Stimulated activated CD4-positive, alpha-beta T cell treated with anti-CD3 and anti-CD28 coated beads, Interleukin-1b, Interleukin-23, amount 100 ng/mL, for 48 hours (primary cell): ENCODE data around the gene RASA2.
"Not testable (repeated sequence)": the region's sequence is repeated elsewhere in the genome, so short reads cannot be mapped to it uniquely, and the experiment has no call there.

Experiments
- DNase-seq: peaks from one replicate; pipeline ENCODE4 v3.0.0-alpha.2; 2020

The RASA2 gene

DNA sequence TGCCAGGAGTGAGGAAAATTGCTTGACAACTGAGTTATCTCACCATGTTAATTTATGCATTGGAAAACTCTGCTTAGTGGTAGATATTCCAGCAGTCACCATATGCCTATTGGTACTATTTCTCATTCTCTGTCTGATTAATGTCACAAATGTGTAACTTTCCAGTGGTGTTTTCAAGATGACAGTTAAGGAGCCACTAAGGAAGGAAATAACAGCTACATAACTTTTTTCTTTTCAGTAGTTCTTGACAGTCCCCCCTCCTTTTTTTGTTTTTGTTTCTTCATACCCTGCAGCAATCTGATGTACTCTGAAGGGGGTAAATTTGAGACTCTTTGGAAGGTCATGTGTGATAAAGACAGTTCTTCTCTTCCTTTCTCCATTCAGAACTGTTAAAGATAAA is 13.1 kb downstream of the RASA2 start:
- DNase-seq = no peak

- DNase-seq = no peak
Observed at GRCh38 chr3:141500397-141500796, 13.6 kb downstream of the RASA2 start.

GRCh38 chr3:141505166-141505565 is 18.3 kb downstream of the RASA2 start:
- DNase-seq = no peak

- no peak for DNase-seq
Observed at GRCh38 chr3:141506071-141506470, 19.2 kb downstream of the RASA2 start.

- DNase-seq = no peak
Observed at GRCh38 chr3:141507392-141508066, 20.7 kb downstream of the RASA2 start.

DNA sequence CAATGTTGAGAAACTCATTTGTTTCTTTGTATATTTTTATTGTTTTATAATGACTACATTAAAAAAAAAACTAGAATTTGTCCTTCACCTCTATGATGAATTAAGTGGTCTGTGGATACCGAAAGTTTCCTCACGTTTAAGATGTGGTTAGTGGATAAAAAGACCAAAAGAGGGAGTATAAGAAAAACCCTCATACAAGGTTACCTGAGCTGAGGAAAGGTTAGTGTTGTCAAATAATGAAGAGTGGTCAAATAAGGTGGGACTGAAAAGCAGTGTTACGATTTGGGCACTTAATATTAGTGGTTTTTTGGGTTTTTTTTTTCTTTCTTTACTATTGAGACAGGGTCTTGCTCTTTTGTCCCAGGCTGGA is 21.2 kb downstream of the RASA2 start:
- DNase-seq = no peak

- DNase-seq = no peak
Observed at GRCh38 chr3:141511361-141511760, 24.5 kb downstream of the RASA2 start.

- DNase-seq = no peak
Observed at GRCh38 chr3:141514382-141514781, 27.6 kb downstream of the RASA2 start.

- DNase-seq = no peak
Observed at GRCh38 chr3:141519587-141519986, 32.8 kb downstream of the RASA2 start.

GRCh38 chr3:141521781-141522180 is 35.0 kb downstream of the RASA2 start:
- DNase-seq = no peak

DNA sequence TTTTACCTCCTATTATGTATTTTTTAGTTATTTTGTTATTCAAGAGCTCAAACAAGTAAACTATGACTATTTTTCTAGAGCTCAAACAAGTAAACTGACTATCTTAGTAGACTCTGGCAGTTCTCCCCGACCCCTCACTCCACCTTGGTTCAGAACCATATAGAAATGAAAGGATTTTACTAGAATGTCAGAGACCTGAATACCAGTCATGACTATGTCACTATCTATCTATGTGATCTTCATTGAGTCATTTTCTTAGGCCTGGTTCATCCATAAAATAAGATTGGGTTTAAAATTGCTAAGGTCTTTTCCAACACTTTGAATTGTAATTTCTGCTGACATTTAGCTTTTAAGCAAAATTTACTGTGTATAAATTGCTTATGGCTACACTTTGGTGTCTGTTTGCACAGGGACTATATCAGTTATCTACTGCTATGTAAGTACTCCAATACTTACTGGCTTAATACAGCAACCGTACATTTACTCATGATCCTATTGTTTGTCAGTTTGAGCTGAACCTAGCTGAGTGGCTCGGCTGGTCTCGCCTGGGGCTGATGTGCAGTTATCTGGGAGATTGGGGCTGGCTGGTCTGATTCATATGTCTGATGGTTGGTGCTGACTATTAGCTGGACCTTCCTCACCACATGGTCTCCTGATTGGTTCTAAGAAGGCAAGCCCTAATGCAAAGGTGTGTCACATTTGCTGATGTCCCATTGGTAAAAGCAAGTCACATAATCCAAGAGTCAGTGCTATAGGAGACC is 37.0 kb downstream of the RASA2 start:
- DNase-seq = no peak

DNA sequence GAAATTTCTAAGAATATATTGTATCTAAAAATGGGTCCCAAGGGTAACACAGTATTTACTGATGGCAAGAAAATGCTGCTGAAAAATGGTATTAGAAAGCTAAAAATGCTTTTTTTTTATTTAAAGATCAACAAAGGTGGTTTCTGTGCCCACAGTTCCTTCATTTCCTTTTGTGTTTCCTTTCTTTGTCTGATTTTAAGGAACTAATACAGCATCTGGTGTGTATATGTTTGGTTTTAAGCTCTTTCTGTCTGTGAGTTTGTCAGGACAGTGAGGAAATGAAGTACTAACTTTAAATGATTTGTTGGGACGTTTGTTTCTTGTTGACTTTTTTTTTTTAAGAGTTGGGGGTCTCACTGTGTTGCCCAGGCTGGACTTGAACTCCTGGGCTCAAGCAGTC is 38.2 kb downstream of the RASA2 start:
- DNase-seq = no peak

- DNase-seq = no peak
Observed at GRCh38 chr3:141525814-141526213, 39.0 kb downstream of the RASA2 start.

DNA sequence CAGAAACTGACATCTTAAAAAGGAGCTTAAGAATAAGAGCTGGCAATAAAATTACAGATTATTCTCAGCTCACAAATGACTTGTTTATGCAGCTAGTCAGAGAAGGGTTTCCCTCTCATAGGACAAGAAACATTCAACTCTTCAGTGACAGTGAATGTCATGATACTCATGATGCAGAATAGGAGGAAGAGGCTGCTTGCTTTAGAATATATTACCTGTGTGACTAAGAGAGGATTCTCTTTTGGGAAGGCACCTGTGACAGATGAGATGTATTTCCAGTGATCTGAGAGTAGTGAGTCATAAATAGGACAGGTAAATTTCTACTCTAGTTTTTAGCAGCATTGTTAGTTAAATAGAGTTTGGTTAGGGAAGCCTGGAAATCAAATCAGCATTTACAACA is 39.9 kb downstream of the RASA2 start:
- no peak for DNase-seq

DNA sequence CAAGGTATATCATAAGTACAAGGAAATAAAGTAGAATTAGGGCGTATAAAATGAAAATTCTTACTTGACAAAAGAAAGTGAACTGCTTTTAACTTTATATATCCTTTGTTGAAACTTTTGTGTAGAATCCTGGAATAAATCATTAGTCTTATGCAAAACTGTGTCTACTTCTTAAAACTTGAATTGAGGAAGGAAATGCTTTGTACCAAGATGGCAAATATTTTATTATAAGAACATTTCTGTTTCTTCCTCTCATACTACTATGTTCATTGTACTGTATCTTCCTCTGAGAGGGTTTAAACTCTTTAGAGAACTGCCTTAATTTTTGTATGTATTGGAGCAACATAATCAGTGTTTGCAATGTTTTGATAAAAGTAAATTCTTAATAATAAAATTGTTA is 42.0 kb downstream of the RASA2 start:
- no peak for DNase-seq

DNA sequence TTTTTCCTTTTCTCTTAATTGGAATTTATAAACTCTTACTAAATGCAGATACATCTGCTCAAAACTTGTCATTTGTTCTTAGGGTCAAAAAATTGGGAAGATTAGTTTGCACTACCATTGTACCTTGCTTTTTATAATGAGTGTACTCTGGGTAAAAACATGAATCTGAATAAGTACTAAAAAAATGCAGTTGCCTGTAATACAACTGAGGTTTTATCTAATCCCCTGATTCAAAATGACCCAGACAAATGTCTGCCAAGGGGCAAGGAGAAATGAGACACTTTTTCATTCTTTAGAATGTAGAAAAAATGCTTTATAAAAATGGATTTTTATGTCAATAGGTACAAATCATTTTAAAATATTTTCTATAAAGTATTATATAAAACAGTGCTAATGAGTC is 42.4 kb downstream of the RASA2 start:
- DNase-seq = no peak

DNA sequence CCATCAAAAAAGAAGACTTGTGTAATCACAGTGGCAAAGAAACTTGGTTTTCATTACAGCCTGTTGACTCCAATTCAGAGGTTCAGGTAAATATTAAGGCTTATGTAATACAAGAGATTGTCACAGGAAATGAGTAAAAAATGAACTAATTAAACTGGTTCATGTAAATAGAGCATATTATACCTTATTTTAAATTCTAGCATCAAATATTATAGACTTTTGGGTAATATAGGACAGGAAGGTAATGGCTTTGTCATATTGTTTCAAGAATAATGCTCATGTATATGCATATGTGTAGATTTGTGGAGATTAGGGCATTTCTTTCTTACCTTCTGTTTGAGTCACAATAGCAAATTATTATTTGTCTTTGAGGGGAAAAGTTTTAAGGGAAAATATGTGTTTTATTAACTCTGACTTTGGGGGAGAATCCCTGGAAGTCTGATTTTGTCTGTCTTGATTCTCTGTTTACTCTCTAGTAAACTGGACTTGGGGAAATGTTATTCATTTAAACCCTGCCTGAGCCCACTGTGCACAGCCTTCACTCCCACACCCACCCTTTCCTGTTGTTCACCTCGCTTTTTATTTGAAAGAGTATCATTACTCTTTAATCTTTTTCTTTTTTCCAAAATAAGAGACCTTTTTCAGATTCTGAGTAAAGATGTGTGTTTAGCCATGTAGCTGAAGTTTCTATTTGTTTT is 43.0 kb downstream of the RASA2 start:
- DNase-seq = no peak

GRCh38 chr3:141530415-141530768 is 43.6 kb downstream of the RASA2 start:
- DNase-seq = no peak

GRCh38 chr3:141532609-141533008 is 45.8 kb downstream of the RASA2 start:
- no peak for DNase-seq

DNA sequence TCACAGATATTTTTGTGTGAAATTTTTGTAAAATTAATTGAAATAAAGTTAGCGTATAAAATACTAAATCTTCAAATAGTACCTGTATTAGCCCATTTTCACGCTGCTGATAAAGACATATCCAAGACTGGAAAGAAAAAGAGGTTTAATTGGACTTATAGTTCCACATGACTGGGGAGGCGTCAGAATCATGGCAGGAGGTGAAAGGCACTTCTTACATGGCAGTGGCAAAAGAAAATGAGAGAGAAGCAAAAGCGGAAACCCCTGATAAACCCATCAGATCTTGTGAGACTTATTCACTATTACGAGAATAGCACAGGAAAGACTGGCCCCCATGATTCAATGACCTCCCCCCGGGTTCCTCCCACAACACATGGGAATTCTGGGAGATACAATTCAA is 49.2 kb downstream of the RASA2 start:
- not testable (repeated sequence) for DNase-seq

DNA sequence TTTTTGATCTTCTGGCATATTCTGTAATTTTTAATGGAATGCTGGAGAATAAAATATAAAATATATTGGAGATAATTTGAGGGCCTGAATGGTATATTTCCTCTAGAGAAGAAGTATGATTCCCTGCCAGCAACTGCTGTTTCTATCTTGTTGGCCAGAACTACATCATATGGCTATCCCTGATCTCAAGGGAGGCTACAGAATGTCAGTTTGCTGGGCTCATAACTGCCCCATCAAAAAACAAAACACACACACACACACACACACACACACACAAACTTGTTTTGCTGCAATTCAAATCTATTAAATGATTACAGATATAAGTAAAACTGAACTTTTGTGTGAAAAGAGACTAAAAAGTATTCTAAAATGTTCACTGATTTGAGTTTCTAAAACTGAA is 51.0 kb downstream of the RASA2 start:
- no peak for DNase-seq

- no peak for DNase-seq
Observed at GRCh38 chr3:141538568-141539240, 51.9 kb downstream of the RASA2 start.

GRCh38 chr3:141539431-141540187 is 52.8 kb downstream of the RASA2 start:
- no peak for DNase-seq
